ENCODE results near the gene VWA5A. TPM values are rescaled to one million over a fixed set of nuclear protein-coding genes. Genes with fewer than 3 reads are reported as not detected.

The VWA5A gene
- total RNA-seq, 1 donor from 2014 or later = 89.8 TPM

- Histone ChIP-seq H3K27me3 (ENCODE audit: control insufficient read depth in 3 of 3, insufficient read depth in 3 of 3, low read length in 3 of 3) (peaks cover 0 to 5% (median 4%) of the 10 kb centered on the region in 3 donors), H3K27ac (ENCODE audit: low read depth, low read length) (no peak overlapping the region), H3K9me3 (ENCODE audit: control insufficient read depth in 3 of 3, low read length in 3 of 3) (no peaks in the 10 kb centered on the region)
Measured at GRCh38 chr11:124090996-124091395, 24.3 kb upstream of the VWA5A start.

GRCh38 chr11:124093330-124093729 lies 21.9 kb upstream of the VWA5A start:
- Histone ChIP-seq H3K27ac (ENCODE audit: low read depth, low read length) (no peak overlapping the region), H3K4me1 (ENCODE audit: control insufficient read depth in 3 of 3, insufficient read depth in 3 of 3, low read length in 3 of 3) (no peaks in the 10 kb centered on the region), H3K9me3 (ENCODE audit: control insufficient read depth in 3 of 3, low read length in 3 of 3) (no peaks in the 10 kb centered on the region), H3K36me3 (ENCODE audit: control insufficient read depth in 3 of 3, insufficient read depth in 3 of 3, low read length in 3 of 3) (no peaks in the 10 kb centered on the region), H3K4me3 (ENCODE audit: low read length in 3 of 3) (no peak overlapping the region), H3K27me3 (ENCODE audit: control insufficient read depth in 3 of 3, insufficient read depth in 3 of 3, low read length in 3 of 3) (peaks cover 0 to 5% (median 3%) of the 10 kb centered on the region in 3 donors), H3K9ac (ENCODE audit: low read depth in 1 of 3, low read length in 3 of 3) (no peak overlapping the region)

More at GRCh38 chr11:124090996-124091395, 24.3 kb upstream of the VWA5A start:
- Histone ChIP-seq H3K4me1 (ENCODE audit: control insufficient read depth in 3 of 3, insufficient read depth in 3 of 3, low read length in 3 of 3) (no peaks in the 10 kb centered on the region), H3K9ac (ENCODE audit: low read depth in 1 of 3, low read length in 3 of 3) (no peak overlapping the region), H3K4me3 (ENCODE audit: low read length in 3 of 3) (no peak overlapping the region), H3K36me3 (ENCODE audit: control insufficient read depth in 3 of 3, insufficient read depth in 3 of 3, low read length in 3 of 3) (no peaks in the 10 kb centered on the region)

GRCh38 chr11:124094731-124095130 lies 20.5 kb upstream of the VWA5A start:
- no peak overlapping the region for H3K9ac ChIP-seq (ENCODE audit: low read depth in 1 of 3, low read length in 3 of 3)

DNA sequence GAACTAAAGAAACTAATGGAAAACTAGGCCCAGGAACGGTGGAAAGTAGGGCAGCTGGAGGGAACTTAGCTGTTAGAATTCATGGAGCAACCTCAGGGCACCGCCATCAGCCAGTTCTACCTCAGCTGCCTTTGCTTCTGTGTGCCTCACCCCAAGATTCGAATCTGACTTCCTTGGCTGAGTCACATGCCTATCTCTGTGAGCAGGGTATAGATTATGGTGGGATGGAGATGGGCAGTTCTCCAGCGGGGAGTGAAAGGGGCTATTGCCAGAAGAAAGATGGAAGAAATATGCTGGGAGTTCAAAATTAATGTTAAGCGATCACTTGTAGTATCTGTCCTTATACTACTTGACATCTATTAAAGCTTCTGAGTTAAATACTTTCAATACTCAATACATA lies 18.9 kb upstream of the VWA5A start:
- no peaks in the 10 kb centered on the region for H3K4me1 ChIP-seq (ENCODE audit: control insufficient read depth in 3 of 3, insufficient read depth in 3 of 3, low read length in 3 of 3)
- H3K4me3 ChIP-seq (ENCODE audit: low read length in 3 of 3) = no peak overlapping the region
- H3K9me3 ChIP-seq (ENCODE audit: control insufficient read depth in 3 of 3, low read length in 3 of 3) = no peaks in the 10 kb centered on the region
- peaks cover 0 to 5% (median 0%) of the 10 kb centered on the region in 3 donors for H3K27me3 ChIP-seq (ENCODE audit: control insufficient read depth in 3 of 3, insufficient read depth in 3 of 3, low read length in 3 of 3)
- no peaks in the 10 kb centered on the region for H3K36me3 ChIP-seq (ENCODE audit: control insufficient read depth in 3 of 3, insufficient read depth in 3 of 3, low read length in 3 of 3)
- H3K27ac ChIP-seq (ENCODE audit: low read depth, low read length) = no peak overlapping the region
- H3K9ac ChIP-seq (ENCODE audit: low read depth in 1 of 3, low read length in 3 of 3) = no peak overlapping the region

More at GRCh38 chr11:124094731-124095130, 20.5 kb upstream of the VWA5A start:
- H3K9me3 ChIP-seq (ENCODE audit: control insufficient read depth in 3 of 3, low read length in 3 of 3) = no peaks in the 10 kb centered on the region
- H3K36me3 ChIP-seq (ENCODE audit: control insufficient read depth in 3 of 3, insufficient read depth in 3 of 3, low read length in 3 of 3) = no peaks in the 10 kb centered on the region
- no peaks in the 10 kb centered on the region for H3K4me1 ChIP-seq (ENCODE audit: control insufficient read depth in 3 of 3, insufficient read depth in 3 of 3, low read length in 3 of 3)
- peaks cover 0 to 5% (median 0%) of the 10 kb centered on the region in 3 donors for H3K27me3 ChIP-seq (ENCODE audit: control insufficient read depth in 3 of 3, insufficient read depth in 3 of 3, low read length in 3 of 3)
- H3K4me3 ChIP-seq (ENCODE audit: low read length in 3 of 3) = no peak overlapping the region
- H3K27ac ChIP-seq (ENCODE audit: low read depth, low read length) = no peak overlapping the region

GRCh38 chr11:124098141-124098540 lies 17.1 kb upstream of the VWA5A start:
- no peak overlapping the region for H3K4me3 ChIP-seq (ENCODE audit: low read length in 3 of 3)
- H3K9ac ChIP-seq (ENCODE audit: low read depth in 1 of 3, low read length in 3 of 3) = no peak overlapping the region
- no peaks in the 10 kb centered on the region for H3K4me1 ChIP-seq (ENCODE audit: control insufficient read depth in 3 of 3, insufficient read depth in 3 of 3, low read length in 3 of 3)
- no peak overlapping the region for H3K27ac ChIP-seq (ENCODE audit: low read depth, low read length)
- H3K36me3 ChIP-seq (ENCODE audit: control insufficient read depth in 3 of 3, insufficient read depth in 3 of 3, low read length in 3 of 3) = no peaks in the 10 kb centered on the region
- peaks cover 0 to 5% (median 0%) of the 10 kb centered on the region in 3 donors for H3K27me3 ChIP-seq (ENCODE audit: control insufficient read depth in 3 of 3, insufficient read depth in 3 of 3, low read length in 3 of 3)
- no peaks in the 10 kb centered on the region for H3K9me3 ChIP-seq (ENCODE audit: control insufficient read depth in 3 of 3, low read length in 3 of 3)

GRCh38 chr11:124101737-124102136 lies 13.5 kb upstream of the VWA5A start:
- Histone ChIP-seq H3K9ac (ENCODE audit: low read depth in 1 of 3, low read length in 3 of 3) (no peak overlapping the region), H3K36me3 (ENCODE audit: control insufficient read depth in 3 of 3, insufficient read depth in 3 of 3, low read length in 3 of 3) (no peaks in the 10 kb centered on the region), H3K4me1 (ENCODE audit: control insufficient read depth in 3 of 3, insufficient read depth in 3 of 3, low read length in 3 of 3) (no peaks in the 10 kb centered on the region), H3K27ac (ENCODE audit: low read depth, low read length) (no peak overlapping the region), H3K9me3 (ENCODE audit: control insufficient read depth in 3 of 3, low read length in 3 of 3) (no peaks in the 10 kb centered on the region), H3K27me3 (ENCODE audit: control insufficient read depth in 3 of 3, insufficient read depth in 3 of 3, low read length in 3 of 3) (no peaks in the 10 kb centered on the region), H3K4me3 (ENCODE audit: low read length in 3 of 3) (no peak overlapping the region)

- no peaks in the 10 kb centered on the region for H3K9me3 ChIP-seq (ENCODE audit: control insufficient read depth in 3 of 3, low read length in 3 of 3)
- no peak overlapping the region for H3K9ac ChIP-seq (ENCODE audit: low read depth in 1 of 3, low read length in 3 of 3)
- no peak overlapping the region for H3K27ac ChIP-seq (ENCODE audit: low read depth, low read length)
- H3K27me3 ChIP-seq (ENCODE audit: control insufficient read depth in 3 of 3, insufficient read depth in 3 of 3, low read length in 3 of 3) = no peaks in the 10 kb centered on the region
- H3K4me1 ChIP-seq (ENCODE audit: control insufficient read depth in 3 of 3, insufficient read depth in 3 of 3, low read length in 3 of 3) = no peaks in the 10 kb centered on the region
- H3K4me3 ChIP-seq (ENCODE audit: low read length in 3 of 3) = no peak overlapping the region
- no peaks in the 10 kb centered on the region for H3K36me3 ChIP-seq (ENCODE audit: control insufficient read depth in 3 of 3, insufficient read depth in 3 of 3, low read length in 3 of 3)
Measured at GRCh38 chr11:124108156-124108555, 7.1 kb upstream of the VWA5A start.

DNA sequence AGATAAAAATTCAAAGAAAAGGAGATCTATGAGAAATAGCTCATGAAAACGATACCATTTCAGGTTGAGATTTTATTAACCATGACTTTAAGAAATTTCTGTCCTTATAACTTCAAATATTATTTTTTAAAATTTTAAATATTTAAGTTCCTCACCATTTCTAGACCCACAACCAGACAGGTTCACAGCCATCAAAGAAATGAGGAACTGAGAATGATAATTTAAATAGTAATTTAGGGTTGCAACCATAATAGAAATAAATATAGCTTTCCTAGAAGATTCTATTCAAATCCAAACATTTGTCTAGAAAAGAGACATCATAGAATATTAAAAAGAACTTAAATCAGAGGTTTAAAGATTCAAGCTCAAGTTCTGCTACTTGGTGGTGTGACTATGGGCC lies 5.9 kb upstream of the VWA5A start:
- H3K9me3 ChIP-seq (ENCODE audit: control insufficient read depth in 3 of 3, low read length in 3 of 3) = no peaks in the 10 kb centered on the region
- H3K9ac ChIP-seq (ENCODE audit: low read depth in 1 of 3, low read length in 3 of 3) = no peak overlapping the region
- H3K27ac ChIP-seq (ENCODE audit: low read depth, low read length) = no peak overlapping the region
- H3K36me3 ChIP-seq (ENCODE audit: control insufficient read depth in 3 of 3, insufficient read depth in 3 of 3, low read length in 3 of 3) = no peaks in the 10 kb centered on the region
- no peaks in the 10 kb centered on the region for H3K4me1 ChIP-seq (ENCODE audit: control insufficient read depth in 3 of 3, insufficient read depth in 3 of 3, low read length in 3 of 3)
- H3K4me3 ChIP-seq (ENCODE audit: low read length in 3 of 3) = no peak overlapping the region
- H3K27me3 ChIP-seq (ENCODE audit: control insufficient read depth in 3 of 3, insufficient read depth in 3 of 3, low read length in 3 of 3) = no peaks in the 10 kb centered on the region

GRCh38 chr11:124110201-124110600 lies 5.0 kb upstream of the VWA5A start:
- no peak overlapping the region for H3K27ac ChIP-seq (ENCODE audit: low read depth, low read length)
- H3K9me3 ChIP-seq (ENCODE audit: control insufficient read depth in 3 of 3, low read length in 3 of 3) = no peaks in the 10 kb centered on the region
- H3K4me1 ChIP-seq (ENCODE audit: control insufficient read depth in 3 of 3, insufficient read depth in 3 of 3, low read length in 3 of 3) = peaks cover 0 to 6% (median 4%) of the 10 kb centered on the region in 3 donors
- no peak overlapping the region for H3K9ac ChIP-seq (ENCODE audit: low read depth in 1 of 3, low read length in 3 of 3)
- no peak overlapping the region for H3K4me3 ChIP-seq (ENCODE audit: low read length in 3 of 3)
- H3K27me3 ChIP-seq (ENCODE audit: control insufficient read depth in 3 of 3, insufficient read depth in 3 of 3, low read length in 3 of 3) = no peaks in the 10 kb centered on the region
- no peaks in the 10 kb centered on the region for H3K36me3 ChIP-seq (ENCODE audit: control insufficient read depth in 3 of 3, insufficient read depth in 3 of 3, low read length in 3 of 3)

- H3K4me3 ChIP-seq (ENCODE audit: low read length in 3 of 3) = no peak overlapping the region
- H3K27ac ChIP-seq (ENCODE audit: low read depth, low read length) = no peak overlapping the region
- no peak overlapping the region for H3K9ac ChIP-seq (ENCODE audit: low read depth in 1 of 3, low read length in 3 of 3)
- no peaks in the 10 kb centered on the region for H3K27me3 ChIP-seq (ENCODE audit: control insufficient read depth in 3 of 3, insufficient read depth in 3 of 3, low read length in 3 of 3)
- no peaks in the 10 kb centered on the region for H3K9me3 ChIP-seq (ENCODE audit: control insufficient read depth in 3 of 3, low read length in 3 of 3)
- H3K4me1 ChIP-seq (ENCODE audit: control insufficient read depth in 3 of 3, insufficient read depth in 3 of 3, low read length in 3 of 3) = peaks cover 0 to 14% (median 12%) of the 10 kb centered on the region in 3 donors
- H3K36me3 ChIP-seq (ENCODE audit: control insufficient read depth in 3 of 3, insufficient read depth in 3 of 3, low read length in 3 of 3) = peaks cover 9 to 16% (median 15%) of the 10 kb centered on the region in 3 donors
Measured at GRCh38 chr11:124113890-124114289, 1.4 kb upstream of the VWA5A start.
